Tibial nerve (tissue), 4 donors: ENCODE results near the gene NUP85.

Source experiments
- EP300 ChIP-seq, 2 donors: sonication (generic); formaldehyde crosslinking; IDR thresholded peaks; one replicate each; pipeline ENCODE4 v1.6.1; 2017; ENCODE audit warnings: antibody characterized with exemption in 2 of 2, mild to moderate bottlenecking in 1 of 2
- POLR2A ChIP-seq, 2 donors: fragments of 450-650 bp; IDR thresholded peaks; one replicate each; pipeline ENCODE4 v1.6.1; 2017; ENCODE audit warnings: antibody characterized with exemption in 2 of 2, mild to moderate bottlenecking in 2 of 2, moderate library complexity in 2 of 2
- TF ChIP-seq, protein P1 (sequence below), 5 experiments: fragments of 200-600 bp in 3 of 5; fragments of 450-650 bp in 2 of 5; sonication (generic) in 3 of 5; IDR thresholded peaks; one replicate each; pipeline ENCODE4 v1.5.1; 2016 to 2019; ENCODE audit warnings: antibody characterized with exemption in 5 of 5, mild to moderate bottlenecking in 3 of 5, moderate library complexity in 2 of 5

DNA sequence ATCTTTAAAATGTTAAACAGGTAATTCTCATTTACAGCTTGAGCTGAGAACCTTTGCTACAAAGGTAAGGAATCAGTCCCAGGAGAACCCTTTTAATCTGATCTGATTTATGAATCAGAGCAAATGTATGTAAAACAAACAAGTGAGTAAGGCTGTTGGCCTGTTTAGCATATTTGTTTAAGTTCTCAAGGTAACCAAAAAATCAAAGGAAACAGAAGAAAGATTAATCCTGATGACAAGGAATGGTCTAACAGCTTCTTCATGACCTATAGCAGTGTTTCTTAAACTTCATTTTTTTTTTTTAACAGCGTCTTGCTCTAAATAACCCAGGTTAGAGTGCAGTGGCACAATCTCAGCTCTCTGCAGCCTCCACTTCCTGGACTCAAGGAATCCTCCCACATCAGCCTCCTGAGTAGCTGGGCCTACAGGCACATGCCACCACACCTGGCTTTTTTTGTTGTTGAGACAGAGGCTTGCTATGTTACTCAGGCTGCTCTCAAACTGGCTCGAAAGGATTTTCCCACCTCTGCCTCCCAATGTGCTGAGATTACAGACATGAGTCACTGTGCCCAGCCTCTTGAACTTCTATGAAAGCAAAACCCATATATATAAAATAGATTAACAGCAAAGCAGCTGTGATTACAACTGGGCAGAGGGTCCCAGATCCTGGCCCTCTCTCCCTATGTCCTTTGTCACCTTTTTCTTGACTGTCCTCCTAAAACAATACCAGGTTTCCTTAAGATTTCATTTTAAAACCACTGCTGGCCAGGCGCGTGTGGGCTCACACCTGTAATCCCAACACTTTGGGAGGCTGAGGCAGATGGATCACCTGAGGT lies 46.1 kb upstream of the NUP85 start:
- TF ChIP-seq, protein P1, sequence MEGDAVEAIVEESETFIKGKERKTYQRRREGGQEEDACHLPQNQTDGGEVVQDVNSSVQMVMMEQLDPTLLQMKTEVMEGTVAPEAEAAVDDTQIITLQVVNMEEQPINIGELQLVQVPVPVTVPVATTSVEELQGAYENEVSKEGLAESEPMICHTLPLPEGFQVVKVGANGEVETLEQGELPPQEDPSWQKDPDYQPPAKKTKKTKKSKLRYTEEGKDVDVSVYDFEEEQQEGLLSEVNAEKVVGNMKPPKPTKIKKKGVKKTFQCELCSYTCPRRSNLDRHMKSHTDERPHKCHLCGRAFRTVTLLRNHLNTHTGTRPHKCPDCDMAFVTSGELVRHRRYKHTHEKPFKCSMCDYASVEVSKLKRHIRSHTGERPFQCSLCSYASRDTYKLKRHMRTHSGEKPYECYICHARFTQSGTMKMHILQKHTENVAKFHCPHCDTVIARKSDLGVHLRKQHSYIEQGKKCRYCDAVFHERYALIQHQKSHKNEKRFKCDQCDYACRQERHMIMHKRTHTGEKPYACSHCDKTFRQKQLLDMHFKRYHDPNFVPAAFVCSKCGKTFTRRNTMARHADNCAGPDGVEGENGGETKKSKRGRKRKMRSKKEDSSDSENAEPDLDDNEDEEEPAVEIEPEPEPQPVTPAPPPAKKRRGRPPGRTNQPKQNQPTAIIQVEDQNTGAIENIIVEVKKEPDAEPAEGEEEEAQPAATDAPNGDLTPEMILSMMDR (IDR thresholded peaks at IDR 0.05), result no peak
- no peak for TF ChIP-seq POLR2A (IDR thresholded peaks at IDR 0.05)
- no peak for TF ChIP-seq EP300 (IDR thresholded peaks at IDR 0.05)
